Anterior cingulate cortex (tissue), 58 donors: ENCODE measurements around the gene CRCP.
A peak's percentile ranks its signal among the peaks of the same experiment; 100 is the strongest.

Experiments used
- DNase-seq, 58 donors: peaks; one replicate each; lab custom pipeline; 2025; lab: John Stamatoyannopoulos, UW

The CRCP gene

GRCh38 chr7:66185680-66186187 lies 71.1 kb downstream of the CRCP start:
- no peak for DNase-seq

- no peak for DNase-seq
Observed at GRCh38 chr7:66186991-66187390, 72.3 kb downstream of the CRCP start.

- DNase-seq: no peak
Observed at GRCh38 chr7:66187905-66188304, 73.3 kb downstream of the CRCP start.

- no peak for DNase-seq
Observed at GRCh38 chr7:66188645-66189044, 74.0 kb downstream of the CRCP start.

GRCh38 chr7:66189695-66190503 lies 75.3 kb downstream of the CRCP start:
- DNase-seq: peak in 1 of 58 donors; percentile 4

- no peak for DNase-seq
Observed at GRCh38 chr7:66190504-66190857, 75.8 kb downstream of the CRCP start.

GRCh38 chr7:66193146-66193725 lies 78.6 kb downstream of the CRCP start:
- no peak for DNase-seq

- no peak for DNase-seq
Observed at GRCh38 chr7:66198469-66198868, 83.8 kb downstream of the CRCP start.

GRCh38 chr7:66198956-66199355 lies 84.3 kb downstream of the CRCP start:
- DNase-seq: no peak

- DNase-seq: no peak
Observed at GRCh38 chr7:66202441-66202840, 87.8 kb downstream of the CRCP start.
